A549 (cell line): ENCODE results near the gene EFNA5.

Experiments used
- JUN ChIP-seq, 2 experiments: fragments of >200 bp; sonication (Bioruptor Twin); formaldehyde crosslinking; IDR thresholded peaks; 2 replicates in 1 of 2; 3 replicates in 1 of 2; pipeline ENCODE4 v1.6.1; 2016 to 2017
- MAFK ChIP-seq: fragments of 450-650 bp; IDR thresholded peaks from 2 replicates; pipeline ENCODE4 v1.6.1; 2014; ENCODE audit not compliant: partially characterized antibody
- POLR2A ChIP-seq: IDR thresholded peaks from 2 replicates; pipeline ENCODE4 v1.6.1; 2012; ENCODE audit warnings: mild to moderate bottlenecking, low read length
- RAD21 ChIP-seq, 2 experiments: fragments of >200 bp in 1 of 2; sonication (Bioruptor Twin) in 1 of 2; formaldehyde crosslinking in 1 of 2; IDR thresholded peaks in 1 of 2; conservative IDR thresholded peaks in 1 of 2; 2 replicates in 1 of 2; 3 replicates in 1 of 2; pipeline ENCODE4 v1.6.1; 2012 to 2018; ENCODE audit warnings: inconsistent platforms in 1 of 2
- REST ChIP-seq: fragments of 200-600 bp; sonication (generic); IDR thresholded peaks from 2 replicates; pipeline ENCODE4 v1.6.1; 2016; ENCODE audit warnings: antibody characterized with exemption, mild to moderate bottlenecking, moderate library complexity
- SMC3 ChIP-seq: fragments of >200 bp; sonication (Bioruptor Twin); formaldehyde crosslinking; IDR thresholded peaks from 3 replicates; pipeline ENCODE4 v1.6.1; 2018; ENCODE audit warnings: inconsistent platforms
- TF ChIP-seq, protein P1 (sequence below): IDR thresholded peaks from 2 replicates; pipeline ENCODE4 v1.6.1; 2012
- TF ChIP-seq, protein P2 (sequence below): fragments of >200 bp; sonication (Bioruptor Twin); formaldehyde crosslinking; IDR thresholded peaks from 3 replicates; pipeline ENCODE4 v1.5.1; 2016
- TF ChIP-seq, protein P3 (sequence below): IDR thresholded peaks from 2 replicates; pipeline ENCODE4 v1.6.1; 2012

DNA sequence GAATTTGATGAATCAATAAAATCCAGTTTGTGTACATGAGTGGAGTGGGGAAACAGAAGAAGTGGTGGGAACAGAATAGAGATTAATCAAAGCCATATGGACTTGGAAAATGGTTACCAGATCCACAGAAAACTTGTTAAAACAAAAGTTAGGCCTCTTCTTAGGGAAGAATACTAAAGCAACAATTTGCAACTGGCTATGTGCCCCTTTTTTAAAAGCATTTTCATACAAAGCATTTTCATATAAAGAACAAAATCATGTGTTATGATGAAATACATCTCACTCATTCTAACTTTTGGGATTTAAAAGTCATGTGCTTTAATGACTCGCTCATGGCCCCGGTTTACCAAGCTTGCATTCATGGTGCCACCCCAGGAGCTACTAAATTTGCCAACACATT lies 276.9 kb downstream of the EFNA5 start:
- TF ChIP-seq SMC3 (no peak), RAD21 (conservative IDR thresholded peaks at IDR 0.05 in 1 of 2, IDR thresholded peaks at IDR 0.05 in 1 of 2) (no peak), JUN (IDR thresholded peaks at IDR 0.05) (no peak), POLR2A (no peak), REST (no peak), MAFK (no peak)
- TF ChIP-seq, protein P1, sequence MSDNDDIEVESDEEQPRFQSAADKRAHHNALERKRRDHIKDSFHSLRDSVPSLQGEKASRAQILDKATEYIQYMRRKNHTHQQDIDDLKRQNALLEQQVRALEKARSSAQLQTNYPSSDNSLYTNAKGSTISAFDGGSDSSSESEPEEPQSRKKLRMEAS = no peak
- TF ChIP-seq, protein P2, sequence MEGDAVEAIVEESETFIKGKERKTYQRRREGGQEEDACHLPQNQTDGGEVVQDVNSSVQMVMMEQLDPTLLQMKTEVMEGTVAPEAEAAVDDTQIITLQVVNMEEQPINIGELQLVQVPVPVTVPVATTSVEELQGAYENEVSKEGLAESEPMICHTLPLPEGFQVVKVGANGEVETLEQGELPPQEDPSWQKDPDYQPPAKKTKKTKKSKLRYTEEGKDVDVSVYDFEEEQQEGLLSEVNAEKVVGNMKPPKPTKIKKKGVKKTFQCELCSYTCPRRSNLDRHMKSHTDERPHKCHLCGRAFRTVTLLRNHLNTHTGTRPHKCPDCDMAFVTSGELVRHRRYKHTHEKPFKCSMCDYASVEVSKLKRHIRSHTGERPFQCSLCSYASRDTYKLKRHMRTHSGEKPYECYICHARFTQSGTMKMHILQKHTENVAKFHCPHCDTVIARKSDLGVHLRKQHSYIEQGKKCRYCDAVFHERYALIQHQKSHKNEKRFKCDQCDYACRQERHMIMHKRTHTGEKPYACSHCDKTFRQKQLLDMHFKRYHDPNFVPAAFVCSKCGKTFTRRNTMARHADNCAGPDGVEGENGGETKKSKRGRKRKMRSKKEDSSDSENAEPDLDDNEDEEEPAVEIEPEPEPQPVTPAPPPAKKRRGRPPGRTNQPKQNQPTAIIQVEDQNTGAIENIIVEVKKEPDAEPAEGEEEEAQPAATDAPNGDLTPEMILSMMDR = no peak
- TF ChIP-seq, protein P3, sequence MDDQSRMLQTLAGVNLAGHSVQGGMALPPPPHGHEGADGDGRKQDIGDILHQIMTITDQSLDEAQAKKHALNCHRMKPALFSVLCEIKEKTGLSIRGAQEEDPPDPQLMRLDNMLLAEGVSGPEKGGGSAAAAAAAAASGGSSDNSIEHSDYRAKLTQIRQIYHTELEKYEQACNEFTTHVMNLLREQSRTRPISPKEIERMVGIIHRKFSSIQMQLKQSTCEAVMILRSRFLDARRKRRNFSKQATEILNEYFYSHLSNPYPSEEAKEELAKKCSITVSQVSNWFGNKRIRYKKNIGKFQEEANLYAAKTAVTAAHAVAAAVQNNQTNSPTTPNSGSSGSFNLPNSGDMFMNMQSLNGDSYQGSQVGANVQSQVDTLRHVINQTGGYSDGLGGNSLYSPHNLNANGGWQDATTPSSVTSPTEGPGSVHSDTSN = no peak
